NB4 (cell line): ENCODE data around the gene JMJD1C.

ENCODE experiments used
- CTCF ChIP-seq: IDR thresholded peaks from one replicate; pipeline ENCODE4 v1.5.1; 2012; ENCODE audit warnings: low read depth, low read length
- MAX ChIP-seq: IDR thresholded peaks from 2 replicates; pipeline ENCODE4 v1.6.1; 2011; ENCODE audit warnings: low read depth, low read length
- MYC ChIP-seq: IDR thresholded peaks from 2 replicates; pipeline ENCODE4 v1.6.1; 2011; ENCODE audit warnings: low read depth, low read length
- POLR2A ChIP-seq: IDR thresholded peaks from 2 replicates; pipeline ENCODE4 v1.6.1; 2011; ENCODE audit warnings: mild to moderate bottlenecking; ENCODE audit not compliant: insufficient read length; ENCODE audit errors: extremely low read depth

GRCh38 chr10:63434866-63435854, 30.6 kb downstream of the JMJD1C start:
- TF ChIP-seq CTCF (no peak), POLR2A (no peak), MYC (no peak), MAX (no peak)
